Motor neuron (in vitro differentiated cells): ENCODE results near the gene CTIF. TPM values are rescaled to one million over a fixed set of nuclear protein-coding genes. Genes with fewer than 3 reads are reported as not detected.
A peak's percentile ranks its signal among the peaks of the same experiment; 100 is the strongest.

ENCODE experiments used
- ATAC-seq, 8 experiments: fragments of 200-7000 bp; cut with Tn5 transposase; replicated peaks in 6 of 8; 2 replicates each; pipeline ENCODE4 v1.8.0; 2021; ENCODE audit warnings: mild to moderate bottlenecking in 8 of 8, moderate library complexity in 8 of 8
- H3K27ac ChIP-seq, 2 donors: fragments of 250-450 bp; sonication (Bioruptor Pico); 2 replicates each; pipeline ENCODE4 v1.9.0; 2021; ENCODE audit warnings: antibody characterized with exemption in 2 of 2, mild to moderate bottlenecking in 2 of 2, moderate library complexity in 1 of 2
- H3K4me1 ChIP-seq, 2 donors: fragments of 250-450 bp; sonication (Bioruptor Pico); replicated peaks in 1 of 2; 2 replicates each; pipeline ENCODE4 v1.6.1; 2021; ENCODE audit warnings: antibody characterized with exemption in 2 of 2, mild to moderate bottlenecking in 2 of 2, moderate library complexity in 1 of 2
- H3K4me3 ChIP-seq, 5 donors: fragments of 250-450 bp; sonication (Bioruptor Pico); 2 replicates each; pipeline ENCODE4 v1.9.0; 2021; ENCODE audit warnings: antibody characterized with exemption in 5 of 5, mild to moderate bottlenecking in 5 of 5, moderate library complexity in 4 of 5
- WGBS, 10 experiments: fragments of 450-650 bp; shearing (Covaris generic); methylation state at CpG; one replicate each; pipeline ENCODE4 v1.0.0; 2022; 5-methylcytosine and 5-hydroxymethylcytosine counted together
- in situ Hi-C, 9 experiments: fragments of 400-800 bp; cut with MboI; loops; one replicate each; pipeline ENCODE4 v1.15.0; 2021; ENCODE audit warnings: low sequenced_read_pairs in 9 of 9, low pct_unique_long_range_greater_than_20kb in 2 of 9; ENCODE audit not compliant: unreplicated experiment in 9 of 9
- total RNA-seq, 8 experiments: library from RNA; unstranded; fragments of 300-600 nt; gene quantifications; 2 replicates each; pipeline versions ENCODE4 v1.2.3 to v1.2.4, GENCODE V29; 2022

The CTIF gene
- total RNA-seq, 8 experiments from 2014 or later = 17.8 to 85.9 (median 59.8) TPM

DNA sequence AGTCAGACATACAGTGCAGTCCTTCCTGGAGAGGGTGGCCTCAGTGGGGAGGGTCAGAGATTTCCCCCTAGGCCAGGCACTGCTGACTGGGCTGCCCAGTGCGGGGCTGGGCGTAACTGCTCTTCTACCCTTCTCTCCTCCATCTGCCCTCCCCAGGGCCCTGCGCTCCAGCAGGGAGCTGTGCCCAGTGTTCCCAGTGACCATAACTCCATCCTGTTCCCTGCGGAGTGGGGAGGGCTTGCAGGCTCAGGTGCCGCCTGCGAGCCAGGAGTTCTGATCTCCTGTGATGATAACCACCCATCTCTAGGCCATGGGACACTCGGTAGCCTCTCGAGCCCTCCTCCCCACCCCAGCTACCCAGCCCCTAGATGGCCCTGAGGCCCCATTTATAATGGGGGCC is 304.3 kb downstream of the CTIF start:
- no CpG with 5 or more reads among the region's 8 CpGs for WGBS, 10 experiments
- in situ Hi-C loops = no loop called here
- Histone ChIP-seq H3K27ac (peak overlapping the region; percentile 12 to 72), H3K4me1 (peaks cover 45 to 49% of the 10 kb centered on the region in 2 donors), H3K4me3 (no peak overlapping the region)
- peak in 2 of 8 experiments; percentile 4 to 6 for ATAC-seq

DNA sequence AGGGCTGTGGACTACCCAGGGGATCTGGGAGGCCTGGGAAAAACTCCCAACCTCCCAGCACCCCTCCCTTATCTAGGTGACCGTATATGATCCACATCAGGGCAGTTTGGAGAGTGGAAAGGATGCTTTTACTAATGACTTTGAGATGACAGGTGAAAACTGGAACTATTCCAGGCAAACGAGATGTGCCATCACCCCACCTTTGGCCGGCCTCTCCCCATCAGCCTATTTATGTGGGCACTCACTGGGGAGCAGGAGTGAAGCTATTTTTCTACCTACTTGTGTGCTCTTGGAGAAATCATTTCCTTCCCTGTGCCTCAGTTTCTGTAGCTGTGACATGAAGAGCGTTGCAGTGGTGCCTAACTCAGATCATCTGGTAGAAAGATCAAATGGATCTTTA is 304.8 kb downstream of the CTIF start:
- H3K4me3 ChIP-seq = no peak overlapping the region
- peak overlapping the region; percentile 12 to 72 for H3K27ac ChIP-seq
- 40 to 93% (median 87%) methylated on average over 1 to 3 of the region's 4 CpGs; no CpG with 5 or more reads in 4 of the 10 experiments for WGBS, 10 experiments
- no peak for ATAC-seq
- peaks cover 49% of the 10 kb centered on the region in 2 donors for H3K4me1 ChIP-seq
- in situ Hi-C loops = no loop called here

DNA sequence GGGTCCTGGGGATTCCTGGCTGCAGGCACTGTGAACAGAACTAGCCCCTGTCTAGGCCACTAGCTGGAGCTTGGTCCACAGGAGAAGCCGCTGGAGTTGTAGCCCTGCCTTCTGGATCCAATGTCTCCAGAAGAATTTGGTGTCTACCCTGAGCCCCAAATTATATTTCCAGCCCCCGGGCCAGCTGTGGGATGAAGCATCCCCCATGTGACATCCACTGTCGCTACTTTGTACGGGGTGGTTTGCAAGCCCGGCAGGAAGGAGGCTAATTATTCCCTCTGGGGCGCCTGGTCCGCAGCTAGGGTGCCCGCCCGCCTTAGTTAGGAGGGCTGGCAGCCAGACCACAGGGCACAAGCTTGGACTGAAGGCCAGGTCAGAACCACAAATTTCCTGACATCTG is 305.4 kb downstream of the CTIF start:
- H3K4me1 ChIP-seq = peaks cover 50 to 52% of the 10 kb centered on the region in 2 donors
- H3K27ac ChIP-seq = no peak overlapping the region
- H3K4me3 ChIP-seq = no peak overlapping the region
- no peak for ATAC-seq
- whole genome bisulfite sequencing, 10 experiments = 84 to 100% (median 93%) methylated on average over 1 to 5 of the region's 9 CpGs; no CpG with 5 or more reads in 6 of the 10 experiments
- in situ Hi-C loops = no loop called here

DNA sequence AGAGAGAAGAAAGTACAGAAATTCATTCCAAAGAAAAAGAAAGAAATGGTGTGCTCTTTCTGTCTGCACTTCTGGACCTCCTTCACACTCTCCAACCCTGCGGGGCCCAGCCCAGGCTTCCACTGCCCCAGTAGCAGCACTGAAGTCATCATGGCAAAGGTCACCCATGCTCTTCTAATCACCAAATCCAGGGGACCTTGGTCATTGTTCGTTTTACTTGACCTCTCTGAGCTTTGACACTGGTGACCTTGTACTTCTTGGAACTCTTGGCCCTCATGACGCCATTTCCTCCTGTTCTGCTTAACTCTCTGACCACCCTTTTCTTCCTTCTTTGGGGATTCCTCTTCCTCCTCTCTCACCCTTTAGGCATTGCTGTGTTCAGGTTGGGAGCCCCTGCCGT is 306.3 kb downstream of the CTIF start:
- WGBS, 10 experiments = 59 to 100% (median 95%) methylated on average over 1 to 4 of the region's 4 CpGs
- ATAC-seq = no peak
- Histone ChIP-seq H3K4me3 (no peak overlapping the region), H3K4me1 (peaks cover 48 to 52% of the 10 kb centered on the region in 2 donors), H3K27ac (no peak overlapping the region)
- in situ Hi-C loops = no loop called here

DNA sequence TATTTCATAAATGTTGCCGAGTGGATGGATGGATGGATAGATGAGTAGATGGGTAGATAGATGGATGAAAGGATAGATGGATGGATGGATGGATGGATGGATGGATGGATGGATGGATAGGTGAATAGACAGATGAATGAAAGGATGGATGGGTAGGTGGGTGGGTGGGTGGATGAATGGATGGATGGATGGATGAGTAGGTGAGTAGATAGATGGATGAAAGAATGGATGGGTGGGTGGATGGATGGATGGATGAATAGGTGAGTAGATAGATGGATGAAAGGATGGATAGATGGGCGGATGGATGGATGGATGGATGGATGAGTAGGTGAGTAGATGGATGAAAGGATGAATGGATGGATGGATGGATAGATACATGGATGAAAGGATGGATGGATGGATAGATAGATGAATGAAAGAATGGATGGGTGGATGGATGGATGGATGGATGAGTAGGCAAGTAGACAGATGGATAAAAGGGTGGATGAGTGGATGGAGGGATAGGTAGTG is 307.6 kb downstream of the CTIF start:
- Histone ChIP-seq H3K27ac (no peak overlapping the region), H3K4me1 (peaks cover 49 to 50% of the 10 kb centered on the region in 2 donors), H3K4me3 (no peak overlapping the region)
- WGBS, 10 experiments = 80 to 100% (median 100%) methylated on average over 1 to 2 of the region's 2 CpGs; no CpG with 5 or more reads in 2 of the 10 experiments
- no peak for ATAC-seq
- in situ Hi-C loops = no loop called here

DNA sequence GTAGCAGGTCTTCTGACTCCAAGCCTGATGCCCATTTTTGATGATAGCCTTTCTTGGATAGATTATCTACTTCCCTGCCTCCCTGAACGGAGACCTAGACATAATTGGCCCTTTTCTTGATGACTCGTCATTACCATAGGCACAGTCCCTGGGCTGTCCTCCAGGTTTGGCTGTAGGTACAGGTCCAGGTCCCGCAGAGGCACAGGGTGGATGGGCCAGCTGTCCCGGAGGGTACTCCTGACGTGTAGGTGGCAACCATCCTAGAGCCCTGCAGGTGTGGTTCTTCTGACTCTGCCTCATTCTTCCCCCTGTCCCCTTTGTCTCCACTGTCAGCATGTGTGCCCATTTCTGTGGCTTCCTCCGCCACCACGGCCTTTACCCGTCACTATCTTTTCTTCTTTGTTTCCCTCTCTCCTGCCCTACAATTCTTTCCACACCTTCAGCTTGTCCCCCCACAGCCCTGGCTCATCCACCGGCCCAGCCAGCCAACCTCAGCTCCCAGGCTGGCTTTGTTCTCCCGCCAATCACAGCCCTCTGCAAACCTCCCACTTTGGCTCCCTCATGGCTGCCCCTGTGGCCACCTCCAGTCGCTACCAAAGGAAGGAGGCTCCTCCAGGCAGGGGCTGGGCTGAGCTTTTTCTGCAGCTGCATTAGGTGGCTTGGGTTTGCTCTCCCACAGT is 309.1 kb downstream of the CTIF start:
- H3K27ac ChIP-seq = peak overlapping the region in 1 of 2 donors; percentile 21
- in situ Hi-C loops = no loop called here
- H3K4me3 ChIP-seq = no peak overlapping the region
- WGBS, 10 experiments = 33 to 100% (median 93%) methylated on average over 1 to 6 of the region's 11 CpGs; no CpG with 5 or more reads in 2 of the 10 experiments
- H3K4me1 ChIP-seq = peaks cover 39 to 40% of the 10 kb centered on the region in 2 donors
- peak in 6 of 8 experiments; percentile 13 to 63 (median 48) for ATAC-seq

DNA sequence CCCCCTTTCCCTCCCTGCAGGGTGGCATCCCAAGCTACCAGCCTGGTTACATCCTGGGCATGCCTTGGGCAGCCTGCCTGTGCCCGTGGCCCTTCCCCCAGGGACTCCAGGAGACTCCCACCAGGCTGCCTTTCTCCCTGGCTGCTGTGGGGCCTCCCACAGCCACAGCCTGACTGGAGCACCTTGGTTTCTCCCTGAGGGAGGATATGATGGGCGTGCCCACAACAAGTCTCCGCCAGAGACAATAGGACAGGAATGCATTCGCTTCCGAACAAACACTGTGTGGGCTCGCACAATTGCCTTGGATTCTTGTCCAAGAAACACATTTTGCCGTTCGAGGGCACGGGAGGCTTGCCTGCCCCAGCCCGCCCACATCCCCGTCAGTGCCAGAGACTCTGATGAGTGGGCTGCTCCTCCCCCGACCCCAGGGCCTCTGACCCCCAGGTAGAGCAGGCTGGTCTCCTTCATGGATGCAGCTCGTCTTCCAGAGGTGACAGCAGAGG is 309.9 kb downstream of the CTIF start:
- in situ Hi-C loops = no loop called here
- ATAC-seq = peak in 7 of 8 experiments; percentile 37 to 86 (median 72)

DNA sequence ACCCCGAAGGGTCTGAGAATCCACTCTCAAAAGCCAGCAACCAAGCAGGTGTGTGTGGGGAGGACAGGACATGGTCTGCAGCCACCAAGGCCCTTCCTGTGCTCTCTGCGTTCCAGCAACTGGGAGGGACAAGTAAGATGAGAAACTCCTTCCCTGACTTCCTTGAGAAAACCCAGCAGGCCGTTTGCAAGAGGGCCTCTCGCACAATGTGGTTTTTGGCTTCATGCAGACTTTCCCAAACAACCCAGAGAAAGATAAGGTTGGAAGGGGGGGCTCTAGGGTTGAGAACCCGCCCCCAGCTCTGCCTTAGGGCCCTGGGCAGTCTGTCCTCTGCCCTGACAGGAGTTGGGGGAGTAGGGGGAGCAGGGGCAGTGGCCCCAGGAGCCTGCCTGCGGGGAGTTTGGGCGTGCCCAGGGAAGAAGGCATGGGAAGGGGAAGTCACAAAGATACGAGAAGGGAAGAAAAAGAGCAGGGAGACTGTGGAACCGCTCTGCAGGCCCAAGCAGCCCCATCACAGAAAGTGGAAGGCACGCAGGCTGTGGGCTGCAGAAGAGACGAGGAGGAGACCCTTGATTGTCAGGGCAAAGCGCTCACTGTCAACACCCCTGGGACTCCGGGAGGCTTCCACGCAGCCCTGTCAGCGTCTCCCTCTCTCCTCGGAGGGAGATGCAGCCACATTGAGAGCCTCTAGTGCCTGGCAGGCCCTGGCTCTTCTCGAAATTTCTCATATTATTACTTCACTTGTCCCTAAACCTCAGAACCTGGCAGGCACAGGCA is 312.2 kb downstream of the CTIF start:
- Histone ChIP-seq H3K4me1 (peaks cover 23 to 31% of the 10 kb centered on the region in 2 donors), H3K27ac (peak overlapping the region; percentile 44 to 62), H3K4me3 (no peak overlapping the region)
- WGBS, 10 experiments = 27 to 83% (median 45%) methylated on average over 1 to 6 of the region's 17 CpGs; no CpG with 5 or more reads in 4 of the 10 experiments
- peak in 5 of 8 experiments; percentile 6 to 60 (median 49) for ATAC-seq
- in situ Hi-C loops = no loop called here

More for the DNA sequence above, 309.9 kb downstream of the CTIF start:
- Histone ChIP-seq H3K4me3 (no peak overlapping the region), H3K27ac (peak overlapping the region in 1 of 2 donors; percentile 21), H3K4me1 (peaks cover 31 to 32% of the 10 kb centered on the region in 2 donors)
- 47 to 80% (median 68%) methylated on average over 1 to 2 of the region's 13 CpGs; no CpG with 5 or more reads in 6 of the 10 experiments for WGBS, 10 experiments

DNA sequence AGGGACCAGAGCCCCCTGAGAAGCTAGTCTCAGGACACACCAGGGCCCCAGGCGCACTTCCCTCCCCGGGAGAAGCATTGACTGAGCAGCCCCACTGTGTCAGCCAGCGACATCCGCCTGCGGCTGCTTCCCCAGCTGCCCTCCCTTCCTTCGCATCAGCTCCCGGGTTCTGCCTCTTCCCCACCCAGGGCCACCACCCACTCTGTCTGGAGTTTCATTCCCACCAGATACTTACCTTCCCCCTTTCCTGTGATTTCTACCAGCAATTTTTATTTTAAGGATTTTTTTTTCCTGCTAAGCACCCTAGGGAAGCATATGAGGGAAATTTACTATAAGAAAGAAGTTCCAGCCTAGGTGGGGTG is 312.7 kb downstream of the CTIF start:
- H3K4me3 ChIP-seq = no peak overlapping the region
- 17 to 100% (median 50%) methylated on average over 1 to 4 of the region's 7 CpGs; no CpG with 5 or more reads in 5 of the 10 experiments for whole genome bisulfite sequencing, 10 experiments
- H3K4me1 ChIP-seq = peaks cover 23 to 31% of the 10 kb centered on the region in 2 donors
- peak overlapping the region; percentile 44 to 62 for H3K27ac ChIP-seq
- in situ Hi-C loops = no loop called here
- peak in 6 of 8 experiments; percentile 39 to 76 (median 67) for ATAC-seq

DNA sequence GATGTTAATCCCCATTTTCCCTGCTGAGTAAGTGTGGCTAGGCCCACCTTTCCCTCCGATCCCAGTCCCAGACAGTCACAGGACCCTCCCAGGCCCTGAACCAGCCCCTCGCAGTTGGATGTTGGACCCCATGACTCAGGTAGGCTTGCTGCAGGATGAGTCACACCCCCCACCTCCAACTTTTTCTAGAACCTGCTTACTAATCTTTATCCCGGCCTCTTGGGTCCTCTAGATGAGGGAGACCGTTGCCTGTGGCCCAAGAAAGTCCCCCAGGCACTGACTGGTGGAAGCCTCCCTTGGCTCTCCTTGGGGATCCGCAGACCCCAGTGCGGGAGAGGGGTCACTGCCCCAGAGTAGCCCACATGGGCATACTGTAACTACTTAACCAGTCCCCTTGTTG is 313.5 kb downstream of the CTIF start:
- Histone ChIP-seq H3K27ac (no peak overlapping the region), H3K4me3 (no peak overlapping the region), H3K4me1 (peaks cover 23 to 31% of the 10 kb centered on the region in 2 donors)
- WGBS, 10 experiments = 83 to 100% (median 100%) methylated on average over 1 to 3 of the region's 6 CpGs; no CpG with 5 or more reads in 5 of the 10 experiments
- in situ Hi-C loops = no loop called here
- no peak for ATAC-seq

DNA sequence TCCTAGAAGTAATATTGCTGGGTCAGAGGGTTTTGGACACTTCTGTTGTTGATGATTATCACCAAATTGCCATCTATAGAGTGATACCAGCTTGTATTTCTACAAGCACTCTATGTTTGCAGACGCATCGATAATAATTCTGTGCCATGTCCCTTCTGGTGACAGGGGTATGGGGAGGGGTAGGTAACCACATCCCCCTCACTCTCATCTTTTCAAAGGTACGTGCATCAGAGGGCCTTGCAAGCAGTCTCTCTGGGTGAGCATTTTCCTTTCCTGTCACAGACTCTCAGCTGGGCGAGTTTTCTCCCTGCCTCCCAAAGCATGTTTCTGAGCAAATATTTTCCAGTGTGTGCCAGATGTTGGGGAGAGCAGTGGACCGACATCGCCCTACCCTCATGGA is 314.0 kb downstream of the CTIF start:
- no peak overlapping the region for H3K27ac ChIP-seq
- ATAC-seq = no peak
- H3K4me1 ChIP-seq = peaks cover 23 to 29% of the 10 kb centered on the region in 2 donors
- no peak overlapping the region for H3K4me3 ChIP-seq
- in situ Hi-C loops = no loop called here
- 83 to 100% (median 100%) methylated on average over 1 to 4 of the region's 6 CpGs; no CpG with 5 or more reads in 3 of the 10 experiments for WGBS, 10 experiments

DNA sequence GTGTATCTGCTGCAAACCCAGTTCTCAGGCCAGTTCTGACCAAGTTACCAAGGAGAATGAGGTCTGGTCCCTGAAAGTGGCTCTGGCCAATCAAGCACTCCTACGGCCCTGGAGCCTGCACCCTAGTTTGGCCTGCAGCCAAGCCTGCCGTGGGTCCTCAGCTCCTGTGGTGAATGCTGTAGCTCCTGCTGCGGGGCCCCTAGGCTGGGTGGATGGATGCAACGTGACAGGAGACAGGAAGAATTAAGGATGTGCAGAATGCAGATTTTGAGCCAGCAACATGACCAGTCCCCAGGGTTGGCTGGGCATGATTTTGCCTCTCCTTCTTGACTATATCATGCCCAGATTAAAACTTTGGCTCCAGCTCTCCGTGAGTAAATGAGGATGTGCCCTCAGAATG is 314.8 kb downstream of the CTIF start:
- Histone ChIP-seq H3K4me3 (no peak overlapping the region), H3K27ac (no peak overlapping the region), H3K4me1 (peaks cover 15 to 22% of the 10 kb centered on the region in 2 donors)
- ATAC-seq = no peak
- WGBS, 10 experiments = 20 to 100% (median 86%) methylated on average over 1 to 5 of the region's 5 CpGs; no CpG with 5 or more reads in 4 of the 10 experiments
- in situ Hi-C loops = no loop called here

DNA sequence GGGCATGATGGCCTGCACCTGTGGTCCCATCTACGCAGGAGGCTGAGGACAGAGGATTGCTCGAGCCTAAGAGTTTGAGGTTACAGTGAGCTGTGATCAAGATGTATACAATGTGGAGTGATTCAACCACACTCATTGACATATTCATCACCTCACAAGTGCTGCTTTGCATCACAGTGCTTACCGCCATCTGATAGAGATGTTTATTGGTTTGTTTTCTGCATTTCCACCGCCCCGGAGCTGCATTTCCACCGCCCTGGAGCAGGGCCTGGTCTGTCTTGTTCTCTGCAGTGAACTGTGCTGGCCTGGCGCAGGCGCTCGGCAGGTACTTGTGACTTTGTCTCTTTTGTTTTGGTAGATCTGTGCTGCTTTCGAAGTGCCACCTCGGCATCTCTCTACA is 315.9 kb downstream of the CTIF start:
- Histone ChIP-seq H3K27ac (no peak overlapping the region), H3K4me1 (peaks cover 21 to 31% of the 10 kb centered on the region in 2 donors), H3K4me3 (no peak overlapping the region)
- in situ Hi-C loops = no loop called here
- 40 to 83% (median 74%) methylated on average over 1 to 9 of the region's 11 CpGs; no CpG with 5 or more reads in 5 of the 10 experiments for WGBS, 10 experiments
- peak in 4 of 8 experiments; percentile 2 to 96 (median 78) for ATAC-seq
